Measurements from ENCODE around the gene LSP1.
"Not testable (repeated sequence)": the region's sequence is repeated elsewhere in the genome, so short reads cannot be mapped to it uniquely, and the experiment has no call there.

LSP1 gene

GRCh38 chr11:1878137-1879031, 25.5 kb downstream of the LSP1 start:
- DNase-seq = no peak

- no peak for DNase-seq
Measured at GRCh38 chr11:1879342-1879940, 26.6 kb downstream of the LSP1 start.

- peak in 1 of 2 donors; percentile 54 for DNase-seq
Measured at GRCh38 chr11:1879941-1880720, 27.2 kb downstream of the LSP1 start.

- DNase-seq = no peak
Measured at GRCh38 chr11:1880746-1881441, 28.0 kb downstream of the LSP1 start.

- no peak for DNase-seq
Measured at GRCh38 chr11:1881442-1882264, 28.8 kb downstream of the LSP1 start.

GRCh38 chr11:1882265-1883238, 29.7 kb downstream of the LSP1 start:
- peak; percentile 60 to 61 for DNase-seq

- DNase-seq = no peak
Measured at GRCh38 chr11:1883346-1884302, 30.7 kb downstream of the LSP1 start.

- no peak for DNase-seq
Measured at GRCh38 chr11:1884303-1884700, 31.4 kb downstream of the LSP1 start.

- DNase-seq = not testable (repeated sequence)
Measured at GRCh38 chr11:1886551-1886950, 33.7 kb downstream of the LSP1 start.

- no peak for DNase-seq
Measured at GRCh38 chr11:1887451-1888346, 34.8 kb downstream of the LSP1 start.

- no peak for DNase-seq
Measured at GRCh38 chr11:1888347-1888753, 35.5 kb downstream of the LSP1 start.

- no peak for DNase-seq
Measured at GRCh38 chr11:1888811-1889210, 35.9 kb downstream of the LSP1 start.

GRCh38 chr11:1889224-1889930, 36.5 kb downstream of the LSP1 start:
- DNase-seq = no peak

GRCh38 chr11:1889941-1890855, 37.3 kb downstream of the LSP1 start:
- no peak for DNase-seq

GRCh38 chr11:1890856-1891830, 38.3 kb downstream of the LSP1 start:
- peak; percentile 40 to 66 for DNase-seq

Data from inflammatory macrophage (primary cell).